RPMI8226 (cell line): ENCODE data around the gene VRK2.
"Not testable (repeated sequence)": the region's sequence is repeated elsewhere in the genome, so short reads cannot be mapped to it uniquely, and the experiment has no call there.

Experiments
- DNase-seq: peaks from one replicate; pipeline ENCODE4 v3.0.0-alpha.2; 2015

Gene VRK2

DNA sequence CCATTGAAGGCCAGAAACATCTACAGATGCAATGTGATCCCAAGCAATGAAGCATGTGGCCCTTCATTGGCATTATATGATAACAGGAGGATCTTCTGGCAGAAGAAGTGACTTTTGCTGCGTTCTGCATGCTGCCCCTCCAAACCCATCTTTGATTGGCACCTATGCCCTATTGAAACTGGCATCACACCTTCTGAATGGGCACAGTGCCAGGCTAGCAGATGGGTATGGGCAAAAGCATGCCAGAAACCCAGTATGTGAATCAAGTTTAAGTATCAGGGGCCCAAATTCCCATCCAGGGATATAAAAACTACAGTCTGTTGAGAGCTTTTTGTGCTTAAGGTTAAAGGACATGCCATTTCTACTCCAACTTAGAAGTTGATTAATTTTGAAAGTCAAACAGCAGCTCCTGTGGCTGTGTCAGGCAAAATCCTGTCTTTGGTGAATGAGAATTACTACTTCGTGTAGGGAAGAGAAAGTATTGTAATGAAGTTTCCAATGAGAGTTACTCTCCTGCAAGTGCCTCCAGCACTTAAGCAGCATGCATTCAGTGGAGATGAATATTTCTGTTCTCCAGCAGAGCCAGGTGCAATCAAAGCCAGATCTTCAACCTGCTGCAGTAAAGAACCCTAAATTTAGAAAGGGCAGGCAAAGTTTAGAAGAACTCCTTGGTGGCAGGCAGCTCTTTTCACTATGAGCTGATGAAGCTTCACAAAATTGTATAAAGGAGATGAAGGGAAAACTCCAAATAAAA, 8.6 kb downstream of the VRK2 start:
- peak; percentile 48 for DNase-seq

DNA sequence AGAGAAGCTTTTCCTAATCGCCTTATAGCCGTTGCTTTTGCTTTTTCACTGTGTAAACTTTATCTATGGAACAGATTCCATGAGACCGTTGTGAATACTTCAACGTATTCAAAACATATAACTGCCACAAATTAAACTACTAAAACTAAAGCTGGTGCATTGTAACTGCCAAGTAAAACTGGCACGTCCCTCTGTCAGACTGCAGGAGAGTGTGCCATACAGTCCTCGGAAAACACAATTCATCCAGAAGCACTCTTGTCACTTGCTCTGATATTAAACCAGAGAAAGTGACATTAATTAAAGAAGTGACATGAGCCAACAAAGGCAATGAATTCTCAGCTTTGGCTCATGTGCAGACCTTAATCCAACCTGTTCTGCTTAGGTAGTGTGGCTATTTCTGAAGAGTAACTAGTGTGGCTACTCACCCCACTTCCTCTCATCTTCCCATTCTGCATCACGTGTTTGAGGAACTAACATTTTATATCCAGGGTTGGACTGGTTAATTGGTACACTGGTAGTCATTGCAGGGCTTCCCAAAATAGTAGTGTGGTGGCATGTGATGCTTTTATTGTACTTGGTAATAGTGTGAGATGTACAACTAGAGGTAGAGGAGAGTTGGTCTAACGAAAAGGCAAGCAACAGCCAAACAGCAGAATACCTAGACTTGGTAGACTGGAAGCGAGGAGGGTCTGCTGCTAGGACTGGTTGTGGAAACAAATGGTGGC, 9.7 kb downstream of the VRK2 start:
- DNase-seq = no peak

DNA sequence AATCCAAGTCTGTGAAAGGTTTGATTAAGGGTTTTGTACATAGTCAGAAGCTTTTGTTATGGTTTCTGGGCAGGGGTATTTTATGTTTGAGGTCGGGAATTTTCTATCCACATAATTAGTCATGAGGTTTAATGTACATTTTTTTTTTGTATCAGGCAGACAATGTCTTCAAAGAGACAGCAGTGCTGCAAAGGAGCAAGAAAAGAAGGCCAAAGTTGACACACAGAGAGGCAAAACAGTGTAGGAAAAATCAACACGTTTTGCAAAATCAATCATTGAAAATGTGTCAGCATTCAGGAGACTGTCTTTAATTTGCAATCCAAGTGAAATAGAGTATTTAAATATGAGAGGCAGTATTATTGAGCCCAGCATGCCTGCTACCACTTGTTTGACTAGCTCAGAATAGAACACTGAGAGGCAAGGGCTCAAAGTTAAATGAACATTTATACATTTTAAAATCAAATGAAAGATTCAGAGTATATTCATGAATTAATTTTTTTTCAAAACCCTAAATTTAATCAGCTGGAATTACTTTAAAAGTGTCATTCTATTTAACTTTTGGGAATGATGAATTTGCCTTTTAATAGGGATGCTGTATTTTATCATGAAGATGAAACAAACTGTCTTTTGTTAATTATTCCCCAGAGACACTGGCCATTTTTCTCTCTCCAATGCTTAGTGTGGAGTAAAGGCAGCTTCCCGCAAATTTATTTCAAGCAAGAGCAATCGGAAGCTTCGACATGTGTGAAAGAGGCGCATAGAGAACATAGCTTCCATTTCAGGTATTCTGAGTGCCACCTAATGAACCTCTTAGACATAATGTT, 11.3 kb downstream of the VRK2 start:
- no peak for DNase-seq

DNA sequence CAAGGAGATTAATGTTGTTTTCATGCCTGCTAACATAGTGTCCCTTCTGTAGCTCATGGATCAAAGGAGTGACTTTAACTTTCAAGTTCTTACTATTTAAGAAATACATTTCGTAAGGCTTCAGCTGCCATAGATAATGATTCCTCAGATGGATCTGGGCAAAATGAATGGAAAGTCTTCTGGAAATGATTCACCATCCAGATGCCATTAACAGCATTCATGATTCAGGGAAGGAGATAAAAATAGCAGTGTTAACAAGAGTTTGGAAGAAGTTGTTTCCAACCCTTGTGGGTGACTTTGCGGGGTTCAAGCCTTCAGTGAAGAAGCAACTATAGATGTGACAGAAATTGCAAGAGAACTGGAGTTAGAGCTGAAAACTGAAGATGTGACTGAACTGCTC, 17.0 kb downstream of the VRK2 start:
- DNase-seq = no peak

DNA sequence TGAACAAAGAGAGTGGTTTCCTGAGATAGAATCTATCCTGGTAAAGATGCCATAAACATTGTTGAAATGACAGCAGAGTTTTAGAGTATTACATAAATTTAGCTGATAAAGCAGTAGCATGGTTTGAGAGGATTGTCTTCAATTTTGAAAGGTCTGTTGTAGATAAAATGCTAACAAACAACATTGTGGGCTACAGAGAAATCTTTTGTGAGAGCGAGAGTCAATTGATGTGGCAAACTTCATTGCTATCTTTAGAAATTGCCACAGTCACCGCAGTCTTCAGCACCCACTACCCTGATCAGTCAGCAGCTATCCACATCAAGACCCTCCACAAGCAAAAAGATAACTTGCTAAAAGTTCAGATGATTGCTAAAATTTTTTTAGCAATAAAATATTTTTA, 17.5 kb downstream of the VRK2 start:
- no peak for DNase-seq

DNA sequence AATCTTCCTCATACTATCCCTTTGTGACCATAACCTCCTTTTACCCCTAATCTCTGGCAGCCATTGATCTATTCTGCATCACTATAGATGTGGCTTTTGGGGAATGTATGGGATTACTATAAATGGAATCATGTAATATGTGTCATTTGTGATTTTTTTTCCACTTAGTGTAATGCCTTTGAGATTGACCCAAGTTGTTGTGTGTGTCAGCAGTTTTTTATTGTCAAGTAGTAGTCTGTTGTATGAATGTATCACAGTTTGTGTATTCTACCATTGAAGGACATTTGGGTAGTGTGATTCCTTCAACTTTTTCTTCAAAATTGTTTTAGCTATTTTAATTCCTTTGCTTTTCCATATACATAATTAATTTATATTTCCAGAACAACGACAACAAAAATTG, 18.6 kb downstream of the VRK2 start:
- DNase-seq = no peak

DNA sequence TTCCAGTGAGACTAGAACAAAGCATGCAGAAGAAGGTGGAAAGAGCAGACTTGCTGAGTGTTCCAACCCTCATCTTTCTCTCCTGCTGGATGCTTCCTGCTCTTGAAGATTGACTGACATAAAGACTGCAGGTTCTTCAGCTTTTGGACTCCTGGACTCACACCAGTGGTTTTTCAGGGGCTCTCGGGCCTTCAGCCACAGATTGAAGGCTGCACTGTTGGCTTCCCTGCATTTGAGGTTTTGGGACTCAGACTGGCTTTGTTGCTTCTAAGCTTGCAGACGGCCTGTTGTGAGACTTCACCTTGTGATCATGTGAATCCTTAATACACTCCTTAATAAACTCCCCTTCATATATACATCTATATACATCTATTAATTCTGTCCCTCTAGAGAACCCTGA, 20.4 kb downstream of the VRK2 start:
- no peak for DNase-seq

DNA sequence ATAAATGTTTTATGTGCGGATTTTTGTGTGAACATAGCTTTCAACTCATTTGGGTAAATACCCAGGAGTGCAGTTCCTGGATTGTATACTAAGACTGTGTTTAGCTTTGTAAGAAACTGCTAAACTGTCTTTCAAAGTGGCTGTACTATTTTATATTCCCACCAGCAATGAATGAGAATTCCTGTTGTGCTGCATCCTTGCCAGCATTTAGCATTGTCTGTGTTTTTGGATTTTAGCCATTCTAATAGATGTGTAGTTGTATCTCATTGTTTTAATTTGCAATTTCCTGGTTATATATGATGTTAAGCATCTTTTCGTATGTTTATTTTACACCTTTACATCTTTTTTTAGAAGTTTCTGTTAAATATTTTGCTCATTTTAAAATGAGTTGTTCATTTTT, 24.2 kb downstream of the VRK2 start:
- no peak for DNase-seq

DNA sequence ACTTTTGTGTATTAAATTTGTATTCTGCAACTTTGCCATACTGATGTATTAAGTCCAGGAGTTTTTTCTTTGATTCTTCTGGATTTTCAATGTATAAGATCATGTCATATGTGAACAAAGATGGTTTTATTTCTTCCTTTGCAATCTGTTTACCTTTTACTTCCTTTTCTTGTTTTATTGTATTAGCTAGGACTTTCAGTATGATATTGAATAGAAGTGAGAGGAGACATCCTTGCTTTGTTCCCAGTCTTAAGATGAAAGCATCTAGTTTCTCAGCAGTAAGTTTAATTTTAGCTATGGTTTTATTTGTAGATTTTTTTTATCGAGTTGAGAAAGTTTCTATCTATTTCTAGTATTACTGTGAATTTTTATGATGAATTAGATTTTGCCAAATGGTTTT, 25.5 kb downstream of the VRK2 start:
- DNase-seq = no peak

DNA sequence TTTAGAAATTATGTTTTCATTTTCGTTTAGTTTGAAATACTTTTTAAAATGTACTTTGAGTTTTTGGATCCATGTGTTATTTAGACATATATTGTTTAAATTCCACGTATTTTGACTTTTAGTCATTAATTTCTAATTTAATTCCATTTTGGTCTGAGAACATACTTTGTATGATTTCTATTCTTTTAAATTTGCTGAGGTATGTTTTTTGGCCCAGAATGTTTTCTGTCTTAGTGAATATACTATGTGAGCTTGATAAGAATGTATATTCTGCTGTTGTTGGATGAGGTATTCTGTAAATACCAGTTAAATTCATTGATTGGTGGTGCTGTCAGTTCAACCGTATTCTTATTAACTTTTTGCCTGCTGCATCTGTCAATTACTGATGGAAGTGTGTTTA, 26.4 kb downstream of the VRK2 start:
- no peak for DNase-seq

DNA sequence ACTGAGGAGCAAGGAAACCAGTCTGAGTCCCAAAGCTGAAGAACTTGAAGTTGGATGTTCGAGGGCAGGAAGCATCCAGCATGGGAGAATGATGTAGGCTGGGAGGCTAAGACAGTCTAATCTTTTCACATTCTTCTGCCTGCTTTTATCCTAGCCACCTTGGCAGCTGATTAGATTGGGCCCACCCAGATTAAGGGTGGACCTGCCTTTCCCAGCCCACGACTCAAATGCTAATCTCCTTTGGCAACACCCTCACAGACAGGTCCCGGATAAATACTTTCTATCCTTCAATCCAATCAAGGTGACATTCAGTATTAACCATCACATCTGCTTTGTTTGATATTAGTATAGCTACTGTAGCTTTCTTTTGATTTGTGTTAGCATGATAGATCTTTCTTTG, 27.1 kb downstream of the VRK2 start:
- DNase-seq = no peak

DNA sequence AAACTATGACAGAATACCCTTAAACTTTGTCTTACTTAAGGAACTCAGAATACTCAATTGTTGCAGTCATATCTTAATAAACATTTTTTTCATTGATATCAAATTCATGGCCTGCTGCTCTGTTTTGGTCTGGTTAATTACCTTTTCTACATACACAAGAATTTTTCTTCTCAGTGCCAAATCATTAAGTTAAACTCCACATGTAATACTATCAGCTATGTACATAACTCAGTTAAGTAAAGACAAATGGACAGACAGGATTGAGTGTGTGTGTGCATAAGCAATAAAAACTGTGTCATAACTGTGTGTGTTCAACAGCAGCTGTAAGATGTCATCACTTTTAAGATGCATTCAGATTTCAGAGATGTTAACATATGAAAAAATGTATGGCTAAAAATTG, 34.4 kb downstream of the VRK2 start:
- no peak for DNase-seq

DNA sequence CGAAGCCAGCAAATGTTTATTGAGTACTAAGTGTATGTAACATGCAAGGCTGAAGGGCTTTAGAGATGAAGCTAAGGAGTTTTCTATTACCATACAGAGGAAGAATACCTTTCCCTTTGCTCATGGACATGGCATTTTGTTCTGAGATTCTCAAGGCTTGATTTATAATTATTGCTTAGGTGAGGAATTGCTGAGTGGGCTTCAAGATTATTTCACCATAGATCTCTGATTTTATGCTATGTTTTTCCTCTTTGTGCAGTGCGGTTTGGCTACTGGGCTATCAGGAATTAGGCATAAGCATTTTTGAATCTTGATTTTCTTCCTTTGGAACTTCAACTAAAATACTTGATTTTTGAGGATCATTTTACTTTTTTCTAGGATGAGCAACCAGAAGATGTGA, 42.5 kb downstream of the VRK2 start:
- no peak for DNase-seq

DNA sequence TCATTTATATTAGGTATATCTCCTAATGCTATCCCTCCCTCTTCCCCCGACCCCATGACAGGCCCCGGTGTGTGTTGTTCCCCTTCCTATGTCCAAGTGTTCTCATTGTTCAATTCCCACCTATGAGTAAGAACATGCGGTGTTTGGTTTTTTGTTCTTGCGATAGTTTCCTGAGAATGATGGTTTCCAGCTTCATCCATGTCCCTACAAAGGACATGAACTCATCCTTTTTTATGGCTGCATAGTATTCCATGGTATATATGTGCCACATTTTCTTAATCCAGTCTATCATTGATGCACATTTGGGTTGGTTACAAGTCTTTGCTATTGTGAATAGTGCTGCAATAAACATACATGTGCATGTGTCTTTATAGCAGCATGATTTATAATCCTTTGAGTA, 46.2 kb downstream of the VRK2 start:
- not testable (repeated sequence) for DNase-seq

DNA sequence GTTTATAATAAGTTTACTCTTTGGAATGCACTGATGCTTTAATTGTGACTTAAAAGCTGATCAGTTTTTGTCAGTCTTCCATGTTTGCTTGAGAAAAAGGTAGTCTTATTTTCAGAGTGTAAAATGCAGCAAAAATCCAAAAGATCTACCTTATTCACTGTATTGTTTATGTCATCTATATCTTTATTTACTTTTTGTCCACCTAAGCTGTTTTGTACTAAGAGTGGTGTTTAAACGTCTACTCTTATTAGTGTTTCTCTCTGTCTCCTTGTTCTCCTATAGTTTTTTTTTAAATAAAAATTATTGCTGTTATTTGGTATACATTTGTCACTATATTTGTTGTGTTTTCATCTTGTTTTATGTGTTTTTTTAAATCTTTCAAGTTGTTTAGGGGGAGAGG, 50.4 kb downstream of the VRK2 start:
- DNase-seq = no peak

DNA sequence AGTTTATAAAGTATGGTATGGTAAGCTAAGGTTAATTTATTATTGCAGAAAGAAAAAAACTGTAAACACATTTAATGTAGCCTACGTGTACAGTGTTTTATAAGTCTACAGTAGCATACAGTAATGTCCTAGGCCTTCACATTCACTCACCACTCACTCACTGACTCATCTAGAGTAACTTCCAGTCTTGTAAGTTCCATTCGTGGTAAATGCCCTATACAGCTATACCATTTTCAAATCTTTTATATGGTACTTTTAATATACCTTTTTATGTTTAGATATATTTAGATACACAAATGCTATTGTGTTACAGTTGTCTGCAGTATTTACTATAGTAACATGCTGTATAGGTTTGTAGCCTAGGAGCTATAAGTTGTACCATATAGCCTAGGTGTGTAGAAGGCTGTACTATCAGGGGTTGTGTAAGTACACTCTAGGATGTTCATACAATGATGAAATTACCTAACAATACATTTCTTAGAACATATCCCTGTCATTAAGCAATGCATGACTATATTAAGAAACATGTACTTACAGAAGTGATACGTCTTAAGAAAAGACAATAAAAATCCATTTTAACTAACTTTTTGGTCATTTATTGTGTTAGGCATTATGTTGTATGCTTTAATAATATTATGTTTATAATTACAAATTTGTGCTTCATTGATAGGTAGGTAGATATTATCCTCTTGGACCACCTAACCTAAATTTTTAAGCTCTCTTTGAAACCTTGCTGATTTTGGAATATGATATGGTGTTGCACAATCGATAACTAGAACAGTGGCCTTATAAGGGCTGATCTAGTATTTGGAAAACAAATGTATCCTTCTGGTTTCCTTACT, 51.9 kb downstream of the VRK2 start:
- no peak for DNase-seq

DNA sequence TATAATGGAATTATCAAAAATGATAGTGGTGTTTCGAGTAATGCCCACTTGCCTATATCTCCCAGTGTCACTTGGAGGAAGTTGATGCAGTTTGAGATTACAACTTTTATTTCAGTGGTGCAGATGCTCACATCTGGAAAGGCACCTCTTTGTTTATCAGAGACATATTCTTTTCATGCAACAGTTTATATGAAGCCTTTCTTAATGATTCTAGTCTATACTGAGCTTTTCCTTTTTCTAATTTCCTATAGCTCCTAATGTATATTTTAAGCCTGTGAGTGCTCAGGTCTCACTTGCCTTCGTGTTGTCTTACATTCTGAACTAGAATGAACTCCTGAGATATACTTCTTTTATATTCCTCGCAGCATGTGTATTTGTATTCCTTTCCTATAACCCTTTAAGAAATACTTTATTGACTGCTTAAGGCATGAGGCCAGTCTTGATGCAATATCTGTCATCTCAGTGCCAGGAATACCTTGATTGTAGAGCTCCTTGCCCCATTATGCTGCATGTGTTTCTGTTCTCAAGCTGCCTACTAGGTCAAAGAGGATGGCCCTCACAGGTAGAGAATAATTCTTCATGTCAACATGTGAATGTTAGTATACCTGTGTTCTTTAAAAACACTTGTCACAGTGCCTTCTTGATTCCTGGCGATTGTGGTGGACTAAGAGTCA, 52.6 kb downstream of the VRK2 start:
- DNase-seq = no peak

DNA sequence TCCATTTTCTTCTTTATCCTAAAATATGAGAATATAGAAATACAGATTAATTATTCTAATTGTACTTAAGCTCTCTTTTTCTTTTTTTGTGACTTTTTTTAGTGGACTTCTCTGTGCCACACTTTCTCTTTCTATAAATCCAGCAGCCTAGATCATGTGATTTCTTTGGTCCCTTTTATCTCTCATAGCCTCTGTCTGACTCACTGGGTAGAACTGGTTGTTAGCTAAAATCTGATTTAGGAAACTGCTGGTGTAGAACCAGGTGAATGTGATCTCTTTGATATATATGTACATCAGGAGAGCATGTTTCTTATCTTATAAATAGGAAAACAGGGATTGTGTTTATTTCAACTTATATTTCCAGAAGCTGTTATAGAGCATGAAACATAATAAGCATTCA, 54.9 kb downstream of the VRK2 start:
- DNase-seq = no peak

DNA sequence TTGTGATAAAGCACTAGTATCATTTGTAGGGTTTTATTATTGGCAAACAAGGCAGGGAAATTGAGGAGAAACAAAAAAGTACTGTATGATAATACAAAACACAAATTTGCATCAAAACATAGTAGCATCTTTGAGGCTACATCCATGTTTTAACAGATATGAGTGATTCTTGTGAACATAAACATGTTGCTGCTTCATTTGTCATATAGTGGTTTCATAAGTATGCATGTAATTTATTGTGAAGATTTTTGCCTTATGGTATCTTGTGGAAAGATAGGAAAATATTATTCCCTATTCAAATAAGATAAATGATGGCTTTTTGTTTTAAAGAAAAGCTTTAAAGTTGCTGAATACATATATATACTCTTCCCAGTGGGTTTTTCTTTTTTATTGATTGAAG, 60.3 kb downstream of the VRK2 start:
- DNase-seq = no peak

DNA sequence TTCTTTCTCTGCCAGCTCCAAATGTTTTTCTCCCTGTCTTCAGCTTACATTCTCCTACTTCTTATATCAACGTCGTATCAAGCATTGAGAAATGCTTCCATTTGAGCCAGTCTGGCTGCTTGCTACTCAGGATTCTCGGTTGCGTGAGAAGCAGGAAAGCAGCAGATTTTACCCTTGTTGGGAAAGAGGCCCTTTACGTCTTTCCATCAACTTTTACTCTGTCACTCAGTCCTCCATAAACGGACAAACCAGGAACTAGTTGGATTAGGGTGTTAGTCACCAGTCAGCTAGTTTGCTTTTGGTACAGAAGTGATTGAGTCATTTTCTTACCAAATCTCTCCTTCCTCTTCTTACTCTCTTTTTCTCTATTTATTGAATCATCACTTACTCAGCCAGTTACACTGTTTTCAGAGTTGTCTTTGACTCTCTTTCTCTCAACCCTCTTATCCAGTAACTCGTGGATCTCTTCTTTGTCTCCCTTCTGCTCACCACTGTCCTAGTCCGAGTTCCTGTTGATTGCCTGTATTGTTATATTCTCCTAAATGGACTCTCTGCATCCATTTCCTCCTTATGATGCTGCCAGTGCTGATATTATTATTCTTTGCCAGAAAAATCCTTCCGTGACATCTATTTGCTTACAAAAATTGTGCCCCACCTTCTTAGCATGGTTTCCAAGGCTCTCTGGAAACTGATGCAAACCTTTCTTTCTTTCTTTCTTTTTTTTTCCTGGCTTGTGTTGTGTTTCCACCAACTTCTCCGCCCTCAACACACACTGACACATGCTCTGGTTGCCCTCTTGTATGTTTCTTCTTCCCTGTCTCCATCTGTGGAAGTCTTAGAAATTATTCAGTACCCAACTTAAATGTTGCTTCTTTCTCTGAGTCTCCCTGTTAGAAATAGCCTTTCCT, 61.5 kb downstream of the VRK2 start:
- no peak for DNase-seq

DNA sequence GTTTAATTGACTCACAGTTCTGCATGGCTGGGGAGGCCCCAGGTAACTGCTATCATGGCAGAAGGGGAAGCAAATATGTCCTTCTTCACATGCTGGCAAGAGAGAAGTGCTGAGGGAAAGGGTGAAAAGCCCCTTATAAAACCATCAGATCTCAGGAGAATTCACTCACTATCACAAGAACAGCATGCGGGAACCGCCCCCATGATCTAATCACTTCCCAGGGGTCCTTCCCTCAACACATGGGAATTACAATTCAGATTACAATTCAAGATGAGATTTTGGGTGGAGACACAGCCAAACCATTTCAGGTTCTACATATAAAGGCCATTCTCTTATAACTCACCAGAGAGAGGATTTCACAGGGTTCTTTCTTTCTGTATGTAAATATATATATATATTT, 62.9 kb downstream of the VRK2 start:
- DNase-seq = no peak
